ENCODE measurements around the gene BCOR. TPM values are rescaled to one million over a fixed set of nuclear protein-coding genes. Genes with fewer than 3 reads are reported as not detected.

Gene BCOR
- total RNA-seq, 1 experiment from 2014 or later = 134 TPM

DNA sequence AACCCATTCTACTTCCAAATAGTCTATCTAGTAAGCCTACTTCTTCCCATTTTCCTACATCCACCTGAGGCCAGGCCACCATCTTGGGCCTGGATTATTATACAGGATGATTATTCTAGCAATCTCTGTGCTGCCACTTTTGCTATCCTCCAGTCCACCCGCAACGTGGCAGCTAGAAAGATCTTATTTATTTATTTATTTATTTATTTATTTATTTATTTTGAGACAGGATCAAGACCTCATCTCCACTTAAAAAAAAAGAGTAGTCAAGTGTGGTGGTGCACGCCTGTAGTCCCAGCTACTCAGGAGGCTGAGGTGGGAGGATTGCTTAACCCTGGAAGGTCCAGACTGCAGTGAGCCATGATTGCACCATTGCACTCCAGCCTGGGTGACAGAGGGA lies 15.2 kb upstream of the BCOR start:
- Histone ChIP-seq H2BK20ac (ENCODE audit: low read depth, low read length, poor library complexity, severe bottlenecking) (no peak overlapping the region), H2BK5ac (ENCODE audit: insufficient read length, low read length) (no peak overlapping the region), H2AK5ac (ENCODE audit: insufficient read length, low read length) (no peak overlapping the region), H3K79me1 (ENCODE audit: insufficient read depth, low read depth, low read length, poor library complexity, severe bottlenecking) (no peaks in the 10 kb centered on the region), H3K23me2 (ENCODE audit: insufficient read length, low read depth, low read length, poor library complexity, severe bottlenecking) (peaks cover 14% of the 10 kb centered on the region), H2BK15ac (ENCODE audit: low read depth, low read length) (no peak overlapping the region), H3K4ac (ENCODE audit: low read depth, low read length) (no peak overlapping the region), H4K91ac (ENCODE audit: insufficient read length, low read depth, low read length) (no peak overlapping the region), H3T11ph (ENCODE audit: low read length) (no peak overlapping the region), H2AFZ (ENCODE audit: low read length) (no peak overlapping the region), H4K20me1 (ENCODE audit: control insufficient read depth, insufficient read depth, insufficient read length) (no peaks in the 10 kb centered on the region), H3K27ac (ENCODE audit: insufficient read length, low read depth, low read length) (no peak overlapping the region), H3K23ac (ENCODE audit: insufficient read length, low read depth, low read length) (no peak overlapping the region), H3K4me1 (ENCODE audit: insufficient read depth, low read length) (no peaks in the 10 kb centered on the region; the same call in 1 of the 2 replicates), H3K4me2 (ENCODE audit: insufficient read depth, insufficient read length, low read length) (no peak overlapping the region), H3K9ac (ENCODE audit: extremely low read depth, insufficient read length, low read length) (no peak overlapping the region), H4K8ac (replicated peaks; ENCODE audit: insufficient read length, low read depth, low read length) (no peak overlapping the region), H3K14ac (ENCODE audit: insufficient read depth, low read length) (no peak overlapping the region), H2BK120ac (ENCODE audit: low read depth, low read length, poor library complexity, severe bottlenecking) (no peak overlapping the region), H3K18ac (ENCODE audit: insufficient read length, low read depth, low read length) (no peak overlapping the region), H3K9me3 (ENCODE audit: control insufficient read depth, low read depth, low read length) (no peaks in the 10 kb centered on the region), H3K27me3 (ENCODE audit: insufficient read depth, low read length) (peaks cover 9% of the 10 kb centered on the region; the same call in 1 of the 2 replicates), H3K56ac (ENCODE audit: insufficient read length, low read depth, low read length) (no peak overlapping the region), H3K79me2 (ENCODE audit: insufficient read depth, low read length) (no peaks in the 10 kb centered on the region), H4K5ac (ENCODE audit: insufficient read length, low read depth, low read length) (no peak overlapping the region), H2BK12ac (ENCODE audit: insufficient read length, low read depth, low read length) (no peak overlapping the region)
- Mint-ChIP-seq H3K36me3 (ENCODE audit: insufficient read depth in 1 of 3, low read depth in 3 of 3) (peaks cover 0 to 14% (median 5%) of the 10 kb centered on the region in 3 experiments; a peak in 4 of 7 replicates), H3K27ac (no peak overlapping the region), H3K4me1 (peaks cover 19 to 29% of the 10 kb centered on the region in 2 experiments), H3K9me3 (peaks cover 45 to 56% of the 10 kb centered on the region in 2 experiments), H3K27me3 (ENCODE audit: low read depth) (peaks cover 66% of the 10 kb centered on the region), H3K4me3 (no peak overlapping the region)
- WGBS (ENCODE audit: extremely low coverage, insufficient read length, low lambda C conversion rate) = no CpG with 5 or more reads among the region's 3 CpGs
- TF ChIP-seq, protein P1, sequence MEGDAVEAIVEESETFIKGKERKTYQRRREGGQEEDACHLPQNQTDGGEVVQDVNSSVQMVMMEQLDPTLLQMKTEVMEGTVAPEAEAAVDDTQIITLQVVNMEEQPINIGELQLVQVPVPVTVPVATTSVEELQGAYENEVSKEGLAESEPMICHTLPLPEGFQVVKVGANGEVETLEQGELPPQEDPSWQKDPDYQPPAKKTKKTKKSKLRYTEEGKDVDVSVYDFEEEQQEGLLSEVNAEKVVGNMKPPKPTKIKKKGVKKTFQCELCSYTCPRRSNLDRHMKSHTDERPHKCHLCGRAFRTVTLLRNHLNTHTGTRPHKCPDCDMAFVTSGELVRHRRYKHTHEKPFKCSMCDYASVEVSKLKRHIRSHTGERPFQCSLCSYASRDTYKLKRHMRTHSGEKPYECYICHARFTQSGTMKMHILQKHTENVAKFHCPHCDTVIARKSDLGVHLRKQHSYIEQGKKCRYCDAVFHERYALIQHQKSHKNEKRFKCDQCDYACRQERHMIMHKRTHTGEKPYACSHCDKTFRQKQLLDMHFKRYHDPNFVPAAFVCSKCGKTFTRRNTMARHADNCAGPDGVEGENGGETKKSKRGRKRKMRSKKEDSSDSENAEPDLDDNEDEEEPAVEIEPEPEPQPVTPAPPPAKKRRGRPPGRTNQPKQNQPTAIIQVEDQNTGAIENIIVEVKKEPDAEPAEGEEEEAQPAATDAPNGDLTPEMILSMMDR (conservative IDR thresholded peaks at IDR 0.05) = no peak
- no peak for DNase-seq

All from H9 (cell line).